Stimulated activated CD4-positive, alpha-beta T cell treated with anti-CD3 and anti-CD28 coated beads, Interleukin-2, amount 100 ng/mL, for 24 hours (primary cell): Measurements from ENCODE around the gene PROSER3.
"Not testable (repeated sequence)": the region's sequence is repeated elsewhere in the genome, so short reads cannot be mapped to it uniquely, and the experiment has no call there.

ENCODE experiments used
- DNase-seq, 2 donors: peaks; one replicate each; pipeline ENCODE4 v3.0.0-alpha.2; 2020

Gene PROSER3

DNA sequence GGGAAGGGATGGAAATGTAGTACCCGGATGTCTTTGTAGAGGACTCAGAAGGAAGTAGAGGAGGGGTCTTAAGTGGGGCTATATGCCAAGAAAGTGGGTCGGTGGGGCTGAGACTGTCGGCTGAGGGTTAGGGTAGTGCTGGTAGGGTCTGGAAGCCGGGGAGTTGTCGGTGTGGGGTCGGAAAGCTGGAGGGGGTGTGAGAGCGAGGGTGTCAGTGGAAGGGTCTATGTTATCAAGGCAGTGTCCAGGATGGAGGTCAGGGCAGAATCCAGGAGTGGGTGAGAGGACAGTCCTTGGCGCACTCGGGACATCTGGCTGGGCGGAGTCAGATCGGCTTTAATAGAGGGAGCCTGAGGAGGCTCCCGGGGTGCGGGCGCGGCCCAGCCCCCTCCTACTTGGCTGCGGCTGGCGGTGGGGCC is 2.8 kb upstream of the PROSER3 start:
- no peak for DNase-seq

DNA sequence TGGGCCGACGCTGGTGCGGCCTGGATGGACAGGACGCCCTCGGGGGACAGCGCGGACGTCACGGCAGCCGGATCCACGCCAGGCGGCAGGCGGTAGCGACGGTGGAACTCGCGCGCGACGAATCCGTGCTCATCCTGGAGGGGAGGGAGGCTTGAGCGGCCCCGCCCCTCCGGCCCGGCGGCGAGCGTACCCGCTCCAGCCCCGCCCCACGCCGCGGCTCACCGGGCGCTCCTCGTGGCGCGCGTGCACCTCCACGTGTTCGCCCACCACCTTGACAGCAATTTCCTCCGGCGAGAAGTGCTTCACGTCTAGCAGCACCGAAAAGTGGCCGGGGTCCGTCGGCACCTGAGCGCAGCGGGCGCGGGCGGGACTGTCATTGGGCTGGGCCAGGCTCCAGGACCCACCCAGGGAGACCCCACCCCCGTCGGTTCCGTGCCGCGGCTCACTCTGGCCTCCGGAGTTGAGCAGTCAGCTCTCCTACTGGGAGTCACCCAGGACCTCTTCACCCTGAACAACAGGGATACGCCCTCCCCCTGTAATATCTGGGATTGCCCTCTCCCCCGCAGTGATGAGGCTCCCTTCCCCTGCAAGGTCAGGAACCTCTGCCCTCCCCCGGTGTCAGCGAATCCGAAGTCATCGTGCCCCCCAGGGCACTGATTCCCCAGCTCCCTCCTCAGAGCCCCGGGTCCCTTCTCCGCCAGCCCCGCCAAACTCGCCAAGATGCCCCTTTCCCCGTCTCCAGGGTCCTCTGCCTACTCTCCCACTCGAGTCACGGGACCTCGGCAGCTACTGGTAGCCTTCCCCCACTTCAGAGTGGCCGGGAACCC is 2.2 kb upstream of the PROSER3 start:
- DNase-seq = peak; percentile 55 to 63

DNA sequence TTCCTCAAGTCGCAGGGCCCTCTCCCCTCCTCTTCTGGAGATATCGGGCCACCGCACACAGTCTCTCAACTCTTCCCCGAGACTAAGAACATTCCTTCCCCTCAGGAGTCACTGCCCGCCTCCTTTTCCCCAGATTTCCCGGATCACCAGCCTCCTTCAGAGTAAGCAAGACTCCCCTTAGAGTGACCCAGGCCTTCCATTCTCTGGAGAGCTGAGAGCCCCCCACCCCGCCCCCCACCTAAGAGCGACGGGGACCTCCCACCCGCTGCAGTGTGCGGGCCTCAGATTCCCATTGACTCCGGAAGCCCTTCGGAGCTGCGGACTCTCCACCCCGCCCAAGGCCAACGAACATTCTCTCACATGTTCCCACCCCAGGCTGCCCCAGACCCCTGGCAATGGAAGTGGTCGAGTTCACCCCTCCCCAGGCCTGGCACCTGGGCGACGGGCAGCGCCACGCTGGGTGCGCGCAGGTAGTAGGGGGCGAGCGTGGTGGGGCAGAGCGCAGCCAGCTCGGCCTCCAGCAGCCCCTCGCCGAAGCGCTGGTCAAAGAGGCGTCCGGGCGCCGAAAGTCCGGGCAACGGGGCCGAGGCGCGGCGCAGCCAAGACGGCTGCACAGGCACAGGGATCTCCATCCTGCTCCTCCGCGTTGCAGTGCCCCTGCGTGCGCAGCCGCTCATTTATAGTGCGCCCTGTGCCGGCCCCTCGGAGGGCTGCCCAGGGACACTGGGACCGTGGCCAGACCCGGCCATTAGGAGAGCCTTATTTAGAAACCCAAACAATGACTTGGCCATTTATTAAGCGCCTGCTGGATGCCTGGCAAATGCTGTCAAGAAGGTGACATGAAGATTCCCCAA is 1.4 kb upstream of the PROSER3 start, which contains the start of gene HSPB6:
Gene HSPB6, minus strand, starts transcription at position 653 of the 854 bp plus-strand sequence. Its CDS starts 21 bp downstream, at position 632.
- DNase-seq = no peak

DNA sequence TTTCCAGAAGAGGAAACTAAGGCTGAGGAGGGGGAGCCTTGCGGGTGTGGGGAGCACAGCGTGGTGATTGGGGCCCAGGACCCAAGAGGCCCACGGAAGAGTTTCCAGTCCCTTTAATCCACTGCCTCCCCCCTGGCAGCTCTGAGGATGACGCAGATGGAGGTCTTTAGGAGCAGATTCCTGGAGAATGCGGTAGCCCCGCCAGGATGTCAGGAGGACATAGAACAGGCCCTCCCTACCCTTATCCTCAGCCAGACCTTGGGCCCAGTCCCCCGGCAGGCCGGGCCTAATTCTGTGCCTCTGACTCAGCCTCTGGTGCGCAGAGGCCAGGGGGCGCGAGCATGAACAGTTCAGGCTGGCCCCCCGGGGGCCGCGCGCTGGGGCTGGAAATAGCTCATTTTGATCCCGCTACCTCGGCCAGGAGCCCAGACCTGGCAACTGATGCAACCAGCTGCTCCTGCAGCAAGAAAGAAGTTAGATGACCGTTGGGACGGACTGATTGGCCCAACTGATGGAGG is 686 bp upstream of the PROSER3 start:
- DNase-seq = peak; percentile 42 to 46

DNA sequence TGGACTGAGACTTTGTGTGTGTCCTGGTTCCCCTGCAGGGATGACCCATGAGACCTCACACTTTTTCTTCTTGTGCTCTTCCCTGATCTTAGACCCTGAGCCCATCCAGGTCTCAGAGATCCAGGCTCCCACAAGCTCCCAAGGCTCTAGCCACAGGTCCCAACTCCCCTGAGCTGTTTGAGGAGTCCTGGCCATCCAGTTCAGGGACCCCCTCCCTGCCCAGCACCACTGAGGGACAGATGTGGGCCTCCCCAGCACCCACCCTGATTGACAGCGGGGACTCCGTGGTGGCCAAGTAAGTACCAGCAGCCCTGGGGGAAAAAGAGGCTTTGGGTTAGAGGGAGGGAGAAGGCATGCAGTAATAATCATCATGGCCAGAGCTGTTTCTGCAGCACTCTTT is 1.7 kb downstream of the PROSER3 start:
- DNase-seq = no peak

DNA sequence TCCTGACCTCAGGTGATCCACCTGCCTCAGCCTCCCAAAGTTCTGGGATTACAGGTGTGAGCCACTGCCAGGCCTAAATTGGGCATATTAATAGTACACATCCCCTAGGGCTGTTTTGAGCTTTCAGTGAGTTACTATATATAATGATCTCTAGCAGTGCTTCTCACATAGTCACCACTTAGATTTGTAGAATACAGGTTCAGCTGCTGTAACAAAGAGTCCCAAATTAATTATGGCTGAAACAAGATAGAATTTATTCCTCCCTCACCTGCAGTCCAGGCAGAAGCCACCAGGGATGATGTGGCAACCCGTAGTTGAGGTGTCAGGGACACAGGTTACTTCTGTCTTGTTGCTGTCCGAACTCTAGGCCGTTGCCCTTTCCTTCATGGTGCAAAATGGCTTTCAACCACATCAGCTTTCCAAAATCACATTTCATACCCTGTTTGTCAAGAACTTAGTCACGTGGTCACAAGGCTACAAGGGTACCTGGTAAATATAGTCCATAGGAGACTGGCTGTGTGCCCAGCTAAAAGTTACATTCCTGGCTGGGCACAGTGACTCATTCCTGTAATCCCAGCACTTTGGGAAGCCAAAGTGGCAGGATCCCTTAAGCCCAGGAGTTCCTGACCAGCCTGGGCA is 2.9 kb downstream of the PROSER3 start:
- no peak for DNase-seq

DNA sequence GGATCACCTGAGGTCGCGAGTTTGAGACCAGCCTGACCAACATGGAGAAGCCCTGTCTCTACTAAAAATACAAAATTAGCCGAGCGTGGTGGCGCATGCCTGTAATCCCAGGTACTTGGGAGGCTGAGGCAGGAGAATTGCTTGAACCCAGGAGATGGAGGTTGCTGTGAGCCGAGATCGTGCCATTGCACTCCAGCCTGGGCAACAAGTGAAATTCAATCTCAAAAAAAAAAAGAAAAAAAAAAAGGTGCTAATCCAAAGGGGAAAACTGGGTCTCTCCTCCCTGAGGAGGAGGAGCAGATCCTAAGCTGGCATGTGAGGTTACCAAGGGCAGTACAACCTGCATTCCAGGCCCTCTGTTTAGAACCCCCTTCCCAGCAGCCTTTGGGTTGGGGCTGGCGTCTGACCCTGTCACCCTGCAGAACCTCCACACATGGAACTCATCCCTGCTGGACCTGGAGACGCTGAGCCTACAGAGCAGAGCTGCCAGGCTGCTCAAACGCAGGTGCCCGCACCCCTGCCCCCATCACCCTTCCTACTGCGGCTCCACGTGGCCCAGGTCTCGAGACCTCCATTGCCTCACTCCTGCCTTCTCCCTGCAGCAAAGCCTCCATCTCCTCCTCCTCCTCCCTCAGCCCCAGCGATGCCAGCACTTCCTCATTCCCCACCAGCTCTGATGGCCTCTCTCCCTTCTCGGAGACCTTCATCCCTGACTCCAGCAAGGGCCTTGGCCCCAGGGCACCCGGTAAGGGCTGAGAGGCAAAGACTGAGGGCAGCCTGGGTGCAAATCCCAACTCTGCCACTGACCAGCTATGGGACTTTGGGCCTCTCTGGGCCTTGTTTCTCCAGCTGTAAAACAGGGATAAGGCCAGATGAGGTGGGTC is 6.7 kb downstream of the PROSER3 start:
- DNase-seq = no peak

DNA sequence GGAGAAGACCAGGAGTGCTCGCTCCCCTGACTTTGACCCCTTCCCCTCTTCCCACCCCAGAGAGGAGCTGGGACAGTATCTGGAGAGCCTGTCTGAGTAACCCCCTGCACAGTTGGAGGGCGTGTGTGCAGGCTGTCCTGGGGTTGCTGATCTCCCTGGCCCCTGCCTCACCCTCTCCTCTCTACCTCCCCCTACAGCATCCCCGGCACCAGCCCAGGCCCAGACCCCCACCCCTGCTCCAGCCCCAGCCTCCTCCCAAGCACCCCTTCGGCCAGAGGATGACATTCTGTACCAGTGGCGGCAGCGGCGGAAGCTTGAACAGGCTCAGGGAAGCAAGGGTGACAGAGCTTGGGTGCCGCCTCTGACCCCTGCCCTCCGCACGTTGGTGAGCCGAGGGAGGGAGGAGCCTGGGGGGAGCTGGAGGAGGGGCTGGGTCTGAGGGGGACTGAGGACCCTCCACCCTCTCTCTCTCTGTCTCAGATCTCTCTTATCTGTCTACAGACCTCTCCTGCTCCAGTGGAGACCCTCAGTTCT is 8.7 kb downstream of the PROSER3 start:
- DNase-seq = no peak

DNA sequence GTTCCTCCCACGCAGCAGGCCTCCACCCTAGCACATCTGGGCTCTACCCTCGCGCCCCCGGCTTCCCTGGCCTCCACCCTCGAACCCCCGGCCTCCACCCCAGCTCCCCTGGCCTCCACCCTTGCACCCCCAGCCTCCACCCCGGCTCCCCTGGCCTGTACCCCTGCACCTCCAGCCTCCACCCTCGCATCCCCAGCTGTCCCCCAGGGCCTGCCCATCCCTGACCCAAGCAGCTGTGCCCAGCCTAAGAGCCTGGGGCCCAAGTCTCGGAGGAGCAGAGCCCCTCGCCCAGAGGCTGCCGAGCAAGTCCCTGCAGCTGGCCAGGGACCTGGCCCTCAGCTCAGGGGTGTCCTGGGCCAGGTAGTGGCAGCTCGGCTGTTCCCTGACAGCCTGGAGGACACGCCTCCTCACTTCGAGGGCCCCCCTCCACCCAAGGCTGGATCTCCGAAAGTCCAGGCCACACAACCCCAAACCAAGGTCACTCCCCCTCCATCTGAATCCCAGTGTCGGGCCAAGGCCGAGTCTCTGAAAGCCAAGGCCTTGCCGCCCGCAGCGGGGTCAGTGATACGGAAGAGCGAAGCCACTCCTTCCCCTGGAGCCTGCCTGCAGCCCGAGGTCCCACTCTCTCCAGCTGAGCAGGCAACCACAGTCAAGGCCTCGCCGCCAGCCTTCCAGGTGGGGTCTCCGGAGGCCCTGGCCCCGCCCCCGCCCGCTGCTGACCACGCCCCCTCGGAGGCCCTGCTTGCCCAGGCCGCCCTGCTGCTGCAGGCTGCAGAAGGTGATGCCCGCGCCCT is 9.5 kb downstream of the PROSER3 start:
- no peak for DNase-seq

DNA sequence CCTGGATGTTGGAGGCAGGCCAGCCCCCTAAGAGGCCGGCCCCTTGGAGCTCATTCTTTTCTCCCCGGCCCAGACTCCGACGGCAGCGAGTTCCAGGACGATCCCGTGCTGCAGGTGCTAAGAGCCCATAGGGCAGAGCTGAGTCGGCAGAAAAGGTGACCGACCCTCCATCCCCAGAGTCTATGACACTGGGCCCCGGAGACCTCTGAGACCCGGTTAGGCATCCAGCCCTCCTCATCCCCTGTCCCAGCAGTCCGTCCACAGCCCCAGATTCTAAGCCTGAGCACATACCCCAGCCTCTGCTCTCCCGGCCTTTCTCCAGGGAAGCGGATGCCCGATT is 10.1 kb downstream of the PROSER3 start:
- no peak for DNase-seq

DNA sequence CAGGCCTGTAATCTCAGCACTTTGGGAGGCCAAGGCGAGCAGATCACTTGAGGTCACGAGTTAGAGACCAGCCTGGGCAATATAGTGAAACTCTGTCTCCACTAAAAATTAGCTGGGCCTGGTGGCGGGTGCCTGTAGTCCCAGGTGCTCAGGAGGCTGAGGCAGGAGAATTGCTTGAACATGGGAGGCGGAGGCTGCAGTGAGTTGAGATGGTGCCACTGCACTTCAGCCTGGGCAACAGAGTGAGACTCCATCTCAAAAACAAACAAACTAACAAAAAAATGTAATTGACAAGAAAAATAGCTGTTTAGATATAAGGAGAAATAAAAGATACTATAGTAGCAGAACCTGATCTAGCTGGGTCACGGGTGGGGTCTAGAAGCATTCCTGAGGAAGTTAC is 14.4 kb downstream of the PROSER3 start:
- DNase-seq = not testable (repeated sequence)

DNA sequence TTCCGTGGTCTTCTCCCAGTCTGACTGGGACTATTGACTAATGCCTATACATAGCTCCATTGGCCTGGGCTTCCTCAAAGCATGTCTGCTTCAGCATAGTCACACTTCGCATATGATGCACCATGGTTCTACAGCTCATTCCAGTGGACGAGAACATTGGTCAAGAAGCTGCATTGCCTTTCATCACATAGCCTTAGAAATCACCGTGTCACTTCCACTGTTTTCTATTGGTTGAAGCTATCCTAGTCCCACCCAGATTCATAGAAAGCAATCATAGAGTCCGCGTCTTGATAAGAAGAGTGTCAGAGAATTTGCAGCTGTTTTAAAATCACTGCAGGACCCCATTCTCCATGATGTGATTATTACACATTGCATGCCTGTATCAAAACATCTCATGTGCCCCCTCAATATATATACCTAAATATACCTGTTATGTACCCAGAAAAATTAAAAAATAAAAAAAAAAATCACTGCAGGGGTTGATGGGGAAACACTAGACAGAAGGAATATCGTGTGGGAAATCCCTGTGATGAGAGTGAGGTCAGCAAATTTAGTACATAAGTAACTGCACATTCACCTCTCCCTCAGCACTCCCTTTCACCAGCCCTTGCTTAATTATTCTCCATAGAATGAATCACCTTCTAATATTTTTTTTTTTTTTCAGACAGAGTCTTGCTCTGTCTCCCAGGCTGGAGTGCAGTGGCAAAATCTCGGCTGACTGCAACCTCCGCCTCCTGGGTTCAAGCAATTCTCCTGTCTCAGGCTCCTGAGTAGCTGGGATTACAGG is 15.2 kb downstream of the PROSER3 start:
- DNase-seq = no peak

DNA sequence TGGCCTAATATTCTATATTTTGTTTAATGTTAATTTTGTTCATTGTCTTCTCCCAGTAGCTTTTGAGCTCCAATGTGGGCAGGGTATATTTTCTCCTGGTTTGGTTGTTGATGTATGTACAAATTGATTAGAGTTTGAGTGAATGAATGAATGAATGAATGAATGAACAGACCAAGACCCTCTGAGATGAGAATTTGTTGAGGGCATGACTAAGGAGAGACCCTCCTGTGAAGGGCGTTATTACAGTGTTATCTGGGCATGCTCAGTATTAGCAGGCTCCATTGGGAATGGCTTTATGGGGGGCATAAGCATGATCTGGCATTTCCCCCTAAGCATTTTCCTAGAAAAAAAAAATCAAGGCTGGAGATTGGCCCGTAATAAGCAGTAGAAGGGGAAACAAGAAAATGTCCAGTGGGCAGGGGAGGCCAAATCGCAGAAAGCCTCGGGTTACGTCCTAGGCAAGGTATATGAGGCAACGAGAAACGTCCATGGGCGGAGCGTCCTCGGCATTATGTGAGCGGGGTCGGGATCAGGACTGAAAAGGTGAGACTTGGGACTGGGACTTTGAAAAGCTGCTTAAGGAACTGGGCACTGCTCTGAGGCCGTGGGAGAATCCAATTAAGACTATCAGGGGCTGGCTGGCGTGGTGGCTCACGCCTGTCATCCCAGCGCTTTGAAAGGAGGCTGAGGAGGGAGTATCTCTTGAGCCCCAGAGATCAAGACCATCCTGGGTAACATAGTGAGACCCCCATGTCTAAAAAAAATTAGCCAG is 16.5 kb downstream of the PROSER3 start:
- DNase-seq = no peak

DNA sequence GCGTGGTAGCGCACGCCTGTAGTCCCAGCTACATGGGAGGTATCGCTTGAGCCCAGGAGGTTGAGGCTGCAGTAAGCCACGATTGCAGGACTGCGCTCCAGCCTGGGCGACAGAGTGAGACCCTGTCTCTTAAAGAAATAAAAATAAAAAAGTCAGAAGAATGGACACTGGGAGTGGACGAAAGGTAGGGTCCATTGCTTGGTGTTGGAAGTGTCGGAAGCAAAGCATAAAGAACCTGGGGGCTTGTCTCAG is 17.0 kb downstream of the PROSER3 start:
- no peak for DNase-seq

DNA sequence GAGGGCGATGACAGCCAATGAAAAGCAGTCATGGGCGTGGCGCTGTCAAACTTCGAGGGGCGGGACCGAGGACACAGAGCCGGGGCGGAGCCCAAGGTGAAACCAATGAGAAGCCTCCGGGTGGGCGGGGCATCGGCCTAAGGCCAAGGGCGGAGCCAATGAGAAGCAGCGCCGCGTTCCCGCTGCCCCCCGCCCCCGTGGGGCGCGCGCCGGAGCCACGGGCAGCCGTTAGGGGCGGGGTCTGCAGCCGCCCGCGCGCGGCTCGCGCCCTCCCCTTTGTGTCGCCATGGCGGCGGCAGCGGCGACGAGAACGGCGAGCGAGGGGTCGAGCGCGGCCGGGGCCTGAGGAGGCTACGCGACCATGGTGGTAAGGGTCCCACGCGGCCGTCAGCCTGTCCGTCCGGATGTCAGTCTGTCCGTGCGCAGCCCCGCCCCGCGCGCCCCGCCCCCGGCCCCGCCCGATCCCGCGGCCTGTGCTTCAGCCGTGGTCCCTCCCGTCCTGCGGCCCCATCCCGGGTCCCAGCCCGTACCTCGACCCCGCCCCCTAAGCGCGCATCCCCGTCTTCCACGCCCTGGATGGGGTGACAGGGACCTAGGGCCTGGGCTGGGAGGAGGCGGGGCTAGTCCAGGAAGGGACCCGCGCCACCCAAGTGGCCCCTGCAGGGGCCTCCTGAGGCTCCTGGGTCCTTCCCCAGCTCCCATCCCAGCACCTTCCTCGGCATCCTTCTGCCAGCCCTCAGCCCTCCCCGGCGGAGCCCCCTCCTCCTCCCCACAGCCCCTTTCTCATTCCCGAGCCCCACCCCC is 17.5 kb downstream of the PROSER3 start, which contains the start of gene ARHGAP33:
Gene ARHGAP33, plus strand, starts transcription at position 267 of the 804 bp plus-strand sequence. Its CDS starts 95 bp downstream, at position 362.
- DNase-seq = peak; percentile 99 to 100

DNA sequence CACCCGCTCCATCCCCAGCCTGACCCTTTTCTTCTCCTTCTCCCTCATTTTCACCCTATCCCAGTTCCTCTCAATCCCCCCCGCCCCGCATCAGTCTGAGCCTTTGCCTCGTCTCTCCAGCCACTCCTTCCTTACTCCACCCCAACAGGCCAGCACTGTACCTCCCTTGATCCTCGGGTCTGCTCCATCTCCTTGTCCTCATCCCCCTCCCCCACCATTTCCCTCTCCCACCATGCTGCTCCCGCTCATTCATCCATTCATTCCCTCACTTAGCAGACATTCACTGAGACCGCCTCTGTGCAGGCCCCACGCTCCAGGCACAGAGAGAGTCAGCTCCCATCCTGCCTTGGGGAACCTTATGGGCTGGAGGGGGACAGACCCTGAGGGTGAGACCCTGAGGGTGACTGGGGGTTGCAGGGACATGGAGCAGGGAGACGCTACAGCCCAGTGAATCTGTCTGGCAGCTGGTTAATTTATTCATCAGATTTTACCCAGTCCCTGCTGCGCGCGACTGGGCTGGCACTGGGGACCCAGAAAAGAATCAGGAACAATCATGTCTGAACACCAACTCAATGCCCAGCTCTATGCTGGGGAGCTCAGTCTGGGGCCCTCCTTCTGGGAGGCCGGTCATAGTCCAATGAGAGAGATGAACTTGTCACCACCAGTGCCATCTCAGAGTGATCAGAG is 18.3 kb downstream of the PROSER3 start:
- DNase-seq = no peak

DNA sequence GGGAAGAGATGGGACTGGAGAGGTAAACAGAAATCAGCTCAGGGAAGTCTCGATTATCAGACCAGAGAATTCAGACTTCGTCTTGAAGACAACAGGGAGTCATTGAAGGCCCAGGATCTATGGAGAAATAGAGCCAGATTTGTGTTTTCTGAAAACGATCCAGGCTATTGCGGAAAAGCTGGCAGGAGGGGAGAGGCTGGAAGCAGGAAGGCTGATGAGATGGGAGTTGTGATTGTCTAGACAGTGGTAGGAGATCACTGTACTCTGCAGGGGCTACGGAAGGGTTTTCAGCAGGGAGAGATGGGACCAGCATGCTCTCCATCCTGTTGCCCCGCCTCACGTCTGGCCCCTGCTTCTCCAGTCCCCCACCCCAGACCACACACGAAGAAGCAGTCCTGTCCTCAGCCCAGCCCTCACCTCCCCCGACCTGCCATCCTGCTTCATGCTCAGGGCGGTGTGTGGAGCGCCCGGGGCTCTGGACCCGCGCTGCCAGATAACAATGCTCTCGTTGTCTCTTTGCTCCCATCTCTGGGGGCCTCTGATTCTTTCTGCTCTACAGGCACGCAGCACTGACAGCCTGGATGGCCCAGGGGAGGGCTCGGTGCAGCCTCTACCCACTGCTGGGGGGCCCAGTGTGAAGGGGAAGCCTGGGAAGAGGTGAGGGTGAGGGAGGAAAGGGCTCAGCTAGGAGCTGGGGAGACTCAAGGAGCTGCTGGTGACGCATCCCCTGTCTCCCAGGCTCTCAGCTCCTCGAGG is 19.3 kb downstream of the PROSER3 start:
- DNase-seq = no peak
